SK-N-SH (cell line): Measurements from ENCODE around the gene GRK5. TPM values are rescaled to one million over a fixed set of nuclear protein-coding genes. Genes with fewer than 3 reads are reported as not detected.

Experiments used
- CTCF ChIA-PET: fragments of 300-600, 350-600 bp; formaldehyde crosslinking; extraction: SDS; loops from one replicate; lab custom pipeline; 2021; lab: Yijun Ruan, JAX
- POLR2A ChIA-PET: fragments of 350-600 bp; sonication (Branson Sonifier 250); formaldehyde crosslinking; extraction: SDS; loops from one replicate; lab custom pipeline; 2020; ENCODE audit warnings: antibody characterized with exemption, inconsistent platforms; lab: Yijun Ruan, JAX
- DNase-seq: peaks from one replicate; pipeline ENCODE4 v3.0.0; 2012
- H2AFZ ChIP-seq: fragments of 200-600 bp; sonication (generic); 2 replicates; pipeline ENCODE4 v1.8.1; 2016; ENCODE audit warnings: antibody characterized with exemption, mild to moderate bottlenecking, low read depth
- H3F3A ChIP-seq: fragments of 200-600 bp; sonication (generic); replicated peaks from 2 replicates; pipeline ENCODE3; 2016; ENCODE audit warnings: antibody characterized with exemption, mild to moderate bottlenecking; ENCODE audit not compliant: insufficient read depth
- H3K27ac ChIP-seq, 2 experiments: fragments of 200-500 bp in 1 of 2; fragments of 200-600 bp in 1 of 2; sonication (Bioruptor generic) in 1 of 2; sonication (generic), shearing (Covaris generic) in 1 of 2; 2 replicates each; pipeline versions ENCODE4 v1.5.1 to v1.6.1; 2014 to 2016; ENCODE audit warnings: low read depth in 2 of 2, inconsistent platforms in 1 of 2, low read length in 1 of 2, mild to moderate bottlenecking in 1 of 2, mixed read lengths in 1 of 2
- H3K27me3 ChIP-seq: fragments of 200-600 bp; sonication (generic), shearing (Covaris generic); 2 replicates; pipeline ENCODE4 v1.6.1; 2016; ENCODE audit warnings: mixed run types; ENCODE audit not compliant: insufficient read depth
- H3K36me3 ChIP-seq, 2 experiments: fragments of 200-500 bp in 1 of 2; fragments of 200-600 bp in 1 of 2; sonication (Bioruptor generic) in 1 of 2; sonication (generic) in 1 of 2; replicated peaks in 1 of 2; 2 replicates each; pipeline versions ENCODE3 to v1.5.1; 2014 to 2016; ENCODE audit warnings: low read length in 1 of 2, mild to moderate bottlenecking in 1 of 2; ENCODE audit not compliant: insufficient read depth in 2 of 2, control insufficient read depth in 1 of 2
- H3K4me1 ChIP-seq, 2 experiments: fragments of 200-500 bp in 1 of 2; fragments of 200-600 bp in 1 of 2; sonication (Bioruptor generic) in 1 of 2; sonication (generic), shearing (Covaris generic) in 1 of 2; 2 replicates each; pipeline versions ENCODE4 v1.5.1 to v1.6.1; 2014 to 2016; ENCODE audit warnings: low read depth in 1 of 2, low read length in 1 of 2, mixed run types in 1 of 2; ENCODE audit not compliant: insufficient read depth in 2 of 2, control insufficient read depth in 1 of 2
- H3K4me2 ChIP-seq: fragments of 200-600 bp; sonication (generic), shearing (Covaris generic); 2 replicates; pipeline ENCODE4 v1.6.1; 2017; ENCODE audit warnings: mixed run types
- H3K4me3 ChIP-seq, 2 experiments: fragments of 200-500 bp in 1 of 2; fragments of 200-600 bp in 1 of 2; sonication (Bioruptor generic) in 1 of 2; sonication (generic), shearing (Covaris generic) in 1 of 2; 2 replicates each; pipeline versions ENCODE4 v1.5.1 to v1.8.1; 2014 to 2016; ENCODE audit warnings: low read depth in 2 of 2, inconsistent platforms in 1 of 2, low read length in 1 of 2, mild to moderate bottlenecking in 1 of 2, mixed read lengths in 1 of 2, moderate library complexity in 1 of 2
- H3K79me2 ChIP-seq: fragments of 200-600 bp; sonication (generic); 2 replicates; pipeline ENCODE4 v1.8.1; 2017; ENCODE audit warnings: mild to moderate bottlenecking; ENCODE audit not compliant: insufficient read depth
- H3K9ac ChIP-seq: fragments of 200-600 bp; sonication (generic); 2 replicates; pipeline ENCODE4 v1.6.1; 2017; ENCODE audit warnings: mixed run types
- H3K9me2 ChIP-seq: fragments of 200-600 bp; sonication (generic); 2 replicates; pipeline ENCODE4 v1.6.1; 2017; ENCODE audit warnings: mixed run types
- H3K9me3 ChIP-seq: fragments of 200-600 bp; sonication (generic); 2 replicates; pipeline ENCODE4 v1.6.1; 2017; ENCODE audit warnings: mixed run types, mild to moderate bottlenecking, moderate library complexity
- H4K20me1 ChIP-seq: fragments of 200-600 bp; sonication (generic); 2 replicates; pipeline ENCODE4 v1.6.1; 2017; ENCODE audit warnings: mild to moderate bottlenecking, mixed run types; ENCODE audit not compliant: insufficient read depth
- CTCF ChIP-seq: fragments of 200-600 bp; sonication (generic); IDR thresholded peaks from 2 replicates; pipeline ENCODE4 v1.6.1; 2017; ENCODE audit warnings: antibody characterized with exemption, mild to moderate bottlenecking, moderate library complexity
- ELF1 ChIP-seq: IDR thresholded peaks from 2 replicates; pipeline ENCODE4 v1.4.0; 2012
- EP300 ChIP-seq, 2 experiments: IDR thresholded peaks; 2 replicates each; pipeline versions ENCODE4 v1.4.0 to v1.6.1; 2012; ENCODE audit warnings: borderline replicate concordance in 1 of 2, low read depth in 1 of 2, low read length in 1 of 2
- EZH2phosphoT487 ChIP-seq: fragments of 200-600 bp; sonication (generic); IDR thresholded peaks from 2 replicates; pipeline ENCODE4 v1.6.1; 2017; ENCODE audit warnings: low read depth, mixed run types, mild to moderate bottlenecking, antibody characterized with exemption, moderate library complexity, borderline replicate concordance
- FOSL2 ChIP-seq: IDR thresholded peaks from 2 replicates; pipeline ENCODE4 v1.4.0; 2012; ENCODE audit warnings: low read depth, mild to moderate bottlenecking, moderate library complexity, borderline replicate concordance
- FOXJ3 ChIP-seq: sonication (generic); formaldehyde crosslinking; IDR thresholded peaks from 2 replicates; pipeline ENCODE4 v1.5.1; 2020; ENCODE audit warnings: mild to moderate bottlenecking, missing genetic modification reagents
- GABPA ChIP-seq: IDR thresholded peaks from 2 replicates; pipeline ENCODE4 v1.4.0; 2012; ENCODE audit warnings: low read depth, mild to moderate bottlenecking
- GATA2 ChIP-seq: sonication (generic); formaldehyde crosslinking; IDR thresholded peaks from 2 replicates; pipeline ENCODE4 v1.5.0; 2020; ENCODE audit warnings: mild to moderate bottlenecking, missing genetic modification reagents
- MAX ChIP-seq: IDR thresholded peaks from 2 replicates; pipeline ENCODE4 v1.4.0; 2012; ENCODE audit warnings: low read depth
- MEF2A ChIP-seq: IDR thresholded peaks from 2 replicates; pipeline ENCODE4 v1.4.0; 2012; ENCODE audit warnings: low read depth, borderline replicate concordance
- MXI1 ChIP-seq: IDR thresholded peaks from 2 replicates; pipeline ENCODE4 v1.6.1; 2012; ENCODE audit warnings: mild to moderate bottlenecking, low read depth, low read length, improper control_type of control experiment
- NFIC ChIP-seq: IDR thresholded peaks from 2 replicates; pipeline ENCODE4 v1.4.0; 2012; ENCODE audit warnings: borderline replicate concordance
- NRF1 ChIP-seq: IDR thresholded peaks from 2 replicates; pipeline ENCODE4 v1.6.1; 2012; ENCODE audit warnings: low read depth, mild to moderate bottlenecking, low read length
- RCOR1 ChIP-seq: fragments of 150-350 bp; IDR thresholded peaks from 2 replicates; pipeline ENCODE4 v1.6.1; 2017; ENCODE audit warnings: antibody characterized with exemption, low read length
- RXRA ChIP-seq: IDR thresholded peaks from 2 replicates; pipeline ENCODE4 v1.4.0; 2012; ENCODE audit warnings: low read depth, mild to moderate bottlenecking, borderline replicate concordance
- SIN3A ChIP-seq: IDR thresholded peaks from 2 replicates; pipeline ENCODE4 v1.6.1; 2012; ENCODE audit warnings: low read depth, mild to moderate bottlenecking, low read length, moderate library complexity, borderline replicate concordance
- TCF12 ChIP-seq: IDR thresholded peaks from 2 replicates; pipeline ENCODE4 v1.4.0; 2012
- TEAD4 ChIP-seq: IDR thresholded peaks from 2 replicates; pipeline ENCODE4 v1.4.0; 2012; ENCODE audit warnings: mild to moderate bottlenecking, borderline replicate concordance; ENCODE audit not compliant: insufficient read depth
- WGBS: methylation state at CpG from one replicate; pipeline ENCODE4 v1.1.6; 2017; ENCODE audit warnings: low lambda C conversion rate; 5-methylcytosine and 5-hydroxymethylcytosine counted together
- polyA plus RNA-seq, 3 experiments: library from polyadenylated mRNA; depleted of rRNA; stranded (reverse); fragments of >200 nt; gene quantifications; 2 replicates each; pipeline ENCODE4 v1.2.3, GENCODE V29; 2012
- TF ChIP-seq, protein P1 (sequence below): IDR thresholded peaks from 2 replicates; pipeline ENCODE4 v1.4.0; 2012; ENCODE audit warnings: low read depth, borderline replicate concordance

The GRK5 gene
- polyA plus RNA-seq, 1 of the 3 experiments (the other 2 are of a cell fraction), result 12.1 TPM

GRCh38 chr10:119425102-119425880 is 217.9 kb downstream of the GRK5 start:
- 84% methylated on average over 11 of the region's 11 CpGs for WGBS
- H3K4me2 ChIP-seq, result no peak overlapping the region
- H3K9ac ChIP-seq, result no peak overlapping the region
- peaks cover 0 to 5% of the 10 kb centered on the region in 2 experiments for H3K36me3 ChIP-seq
- H3K4me1 ChIP-seq, result peaks cover 0 to 24% of the 10 kb centered on the region in 2 experiments; a peak in 1 of 4 replicates
- H3K27me3 ChIP-seq, result no peaks in the 10 kb centered on the region
- no peak overlapping the region for H3K4me3 ChIP-seq
- no peaks in the 10 kb centered on the region for H3K9me2 ChIP-seq
- ChIA-PET POLR2A (interaction anchor here (1.3 kb wide), 1 partner anchor 16 kb away, joined by 4 read pairs; no protein-coding TSS in a partner anchor), CTCF (interaction anchor here (1.2 to 11.7 kb wide), 4 partner anchors 16 to 226 kb away, joined by 3 to 150 read pairs (median 62); partner anchors contain the start of gene GRK5)
- TF ChIP-seq MAX (no peak), FOSL2 (no peak), GABPA (no peak), RXRA (no peak), TCF12 (no peak), TEAD4 (no peak), FOXJ3 (CRISPR knock-in tag) (no peak), GATA2 (CRISPR knock-in tag) (no peak), SIN3A (no peak), RCOR1 (no peak)
- no peaks in the 10 kb centered on the region for H3K9me3 ChIP-seq
- H3K79me2 ChIP-seq, result no peaks in the 10 kb centered on the region
- no peaks in the 10 kb centered on the region for H4K20me1 ChIP-seq
- H3F3A ChIP-seq, result no peaks in the 10 kb centered on the region
- no peak overlapping the region for H3K27ac ChIP-seq
- no peak overlapping the region for H2AFZ ChIP-seq
- DNase-seq, result no peak

GRCh38 chr10:119425881-119426170 is 218.5 kb downstream of the GRK5 start:
- CTCF ChIA-PET, result interaction anchor here (1.2 to 11.7 kb wide), 4 partner anchors 16 to 227 kb away, joined by 3 to 150 read pairs (median 62); partner anchors contain the start of gene GRK5
- no peaks in the 10 kb centered on the region for H3K9me3 ChIP-seq
- 93% methylated on average over 6 of the region's 9 CpGs for WGBS
- TF ChIP-seq, protein P1, sequence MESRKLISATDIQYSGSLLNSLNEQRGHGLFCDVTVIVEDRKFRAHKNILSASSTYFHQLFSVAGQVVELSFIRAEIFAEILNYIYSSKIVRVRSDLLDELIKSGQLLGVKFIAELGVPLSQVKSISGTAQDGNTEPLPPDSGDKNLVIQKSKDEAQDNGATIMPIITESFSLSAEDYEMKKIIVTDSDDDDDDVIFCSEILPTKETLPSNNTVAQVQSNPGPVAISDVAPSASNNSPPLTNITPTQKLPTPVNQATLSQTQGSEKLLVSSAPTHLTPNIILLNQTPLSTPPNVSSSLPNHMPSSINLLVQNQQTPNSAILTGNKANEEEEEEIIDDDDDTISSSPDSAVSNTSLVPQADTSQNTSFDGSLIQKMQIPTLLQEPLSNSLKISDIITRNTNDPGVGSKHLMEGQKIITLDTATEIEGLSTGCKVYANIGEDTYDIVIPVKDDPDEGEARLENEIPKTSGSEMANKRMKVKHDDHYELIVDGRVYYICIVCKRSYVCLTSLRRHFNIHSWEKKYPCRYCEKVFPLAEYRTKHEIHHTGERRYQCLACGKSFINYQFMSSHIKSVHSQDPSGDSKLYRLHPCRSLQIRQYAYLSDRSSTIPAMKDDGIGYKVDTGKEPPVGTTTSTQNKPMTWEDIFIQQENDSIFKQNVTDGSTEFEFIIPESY, result no peak
- TF ChIP-seq NRF1, result no peak
- TF ChIP-seq TEAD4, result no peak
- TF ChIP-seq TCF12, result no peak
- TF ChIP-seq MEF2A, result no peak
- no peak for TF ChIP-seq ELF1
- TF ChIP-seq FOSL2, result no peak
- TF ChIP-seq EP300 (IDR thresholded peaks at IDR 0.05; ENCODE audit: borderline replicate concordance in 1 of 2, low read depth in 1 of 2, low read length in 1 of 2), result no peak
- TF ChIP-seq FOXJ3 (CRISPR knock-in tag), result no peak
- no peak for TF ChIP-seq NFIC
- no peak for TF ChIP-seq EZH2phosphoT487
- no peak for TF ChIP-seq CTCF
- no peak for TF ChIP-seq MXI1

More at GRCh38 chr10:119425881-119426170, 218.5 kb downstream of the GRK5 start:
- Histone ChIP-seq H3F3A (no peaks in the 10 kb centered on the region), H3K27ac (no peak overlapping the region), H3K9me2 (no peaks in the 10 kb centered on the region), H3K79me2 (no peaks in the 10 kb centered on the region), H3K4me2 (no peak overlapping the region), H3K27me3 (no peaks in the 10 kb centered on the region), H3K4me1 (peaks cover 0 to 22% of the 10 kb centered on the region in 2 experiments; a peak in 1 of 4 replicates), H2AFZ (no peak overlapping the region), H3K4me3 (no peak overlapping the region), H4K20me1 (no peaks in the 10 kb centered on the region), H3K36me3 (peaks cover 0 to 5% of the 10 kb centered on the region in 2 experiments), H3K9ac (no peak overlapping the region)
- no peak for DNase-seq
- POLR2A ChIA-PET, result interaction anchor here (1.3 kb wide), 1 partner anchor 16 kb away, joined by 4 read pairs; no protein-coding TSS in a partner anchor
